Measurements from ENCODE around the gene IL1R1.

GRCh38 chr2:102193074-102193473, 50.5 kb downstream of the IL1R1 start:
- TF ChIP-seq, protein P1, sequence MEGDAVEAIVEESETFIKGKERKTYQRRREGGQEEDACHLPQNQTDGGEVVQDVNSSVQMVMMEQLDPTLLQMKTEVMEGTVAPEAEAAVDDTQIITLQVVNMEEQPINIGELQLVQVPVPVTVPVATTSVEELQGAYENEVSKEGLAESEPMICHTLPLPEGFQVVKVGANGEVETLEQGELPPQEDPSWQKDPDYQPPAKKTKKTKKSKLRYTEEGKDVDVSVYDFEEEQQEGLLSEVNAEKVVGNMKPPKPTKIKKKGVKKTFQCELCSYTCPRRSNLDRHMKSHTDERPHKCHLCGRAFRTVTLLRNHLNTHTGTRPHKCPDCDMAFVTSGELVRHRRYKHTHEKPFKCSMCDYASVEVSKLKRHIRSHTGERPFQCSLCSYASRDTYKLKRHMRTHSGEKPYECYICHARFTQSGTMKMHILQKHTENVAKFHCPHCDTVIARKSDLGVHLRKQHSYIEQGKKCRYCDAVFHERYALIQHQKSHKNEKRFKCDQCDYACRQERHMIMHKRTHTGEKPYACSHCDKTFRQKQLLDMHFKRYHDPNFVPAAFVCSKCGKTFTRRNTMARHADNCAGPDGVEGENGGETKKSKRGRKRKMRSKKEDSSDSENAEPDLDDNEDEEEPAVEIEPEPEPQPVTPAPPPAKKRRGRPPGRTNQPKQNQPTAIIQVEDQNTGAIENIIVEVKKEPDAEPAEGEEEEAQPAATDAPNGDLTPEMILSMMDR (IDR thresholded peaks at IDR 0.05; ENCODE audit: low read depth, low read length), result no peak
- TF ChIP-seq POLR2A (IDR thresholded peaks at IDR 0.05; ENCODE audit: extremely low read depth, insufficient read length) (no peak), MYC (IDR thresholded peaks at IDR 0.05; ENCODE audit: low read depth, low read length) (no peak)
